ENCODE measurements around the gene AMOTL2.

The AMOTL2 gene

DNA sequence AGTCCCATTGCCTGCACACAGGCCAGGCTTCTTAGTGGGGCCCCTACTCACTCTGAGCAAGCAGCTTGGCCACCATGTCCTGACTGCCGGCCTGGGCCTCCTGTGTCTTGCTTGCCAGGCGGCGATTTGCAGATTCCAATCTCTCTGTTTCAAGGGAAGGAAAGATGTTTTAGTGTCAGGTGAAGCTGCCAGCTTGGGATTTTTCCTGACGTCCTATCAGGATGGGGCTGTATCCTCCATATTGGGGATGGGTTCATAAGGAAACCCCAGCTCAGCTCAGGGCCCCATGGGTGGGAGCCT lies 8.5 kb downstream of the AMOTL2 start:
- DNase-seq: no peak

DNA sequence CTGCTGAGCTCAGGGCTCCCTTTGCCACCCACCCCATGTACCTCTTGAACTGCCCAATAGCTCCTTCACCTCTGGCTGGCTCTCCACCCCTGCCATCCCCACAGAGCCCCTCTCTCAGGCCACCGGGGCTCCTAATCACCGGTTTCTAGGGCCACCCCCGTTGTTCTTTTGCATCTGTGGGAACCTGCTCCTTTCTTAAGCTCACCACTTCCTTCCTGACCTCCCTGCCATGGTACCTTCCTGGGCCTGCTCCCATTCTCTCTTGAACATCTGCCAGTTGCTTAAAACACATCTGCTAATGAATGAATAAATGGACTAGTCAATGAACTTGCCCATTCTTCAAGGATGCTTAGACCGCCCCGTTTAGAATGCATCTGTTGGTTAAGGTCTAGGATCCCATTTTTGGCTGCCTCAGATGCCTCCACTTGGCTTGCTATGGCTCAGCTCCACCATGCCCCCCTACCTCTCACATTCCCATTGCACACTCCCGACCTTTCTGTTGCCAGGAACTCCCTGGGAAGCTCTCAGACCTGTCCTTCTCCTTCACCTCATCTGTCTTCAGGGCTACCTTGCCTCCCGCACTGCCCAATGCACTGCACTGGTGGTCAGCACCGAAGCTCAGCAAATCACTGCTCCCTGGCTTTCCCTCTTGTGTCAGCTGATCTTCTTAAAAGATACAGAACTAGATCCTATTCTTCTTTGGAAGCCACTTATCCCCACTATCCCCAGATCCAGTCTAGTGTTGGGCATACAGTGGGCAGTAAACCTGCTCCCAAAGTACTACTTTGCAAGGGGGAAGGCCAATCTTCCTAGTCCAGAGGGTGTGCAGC lies 9.1 kb downstream of the AMOTL2 start:
- DNase-seq: no peak

DNA sequence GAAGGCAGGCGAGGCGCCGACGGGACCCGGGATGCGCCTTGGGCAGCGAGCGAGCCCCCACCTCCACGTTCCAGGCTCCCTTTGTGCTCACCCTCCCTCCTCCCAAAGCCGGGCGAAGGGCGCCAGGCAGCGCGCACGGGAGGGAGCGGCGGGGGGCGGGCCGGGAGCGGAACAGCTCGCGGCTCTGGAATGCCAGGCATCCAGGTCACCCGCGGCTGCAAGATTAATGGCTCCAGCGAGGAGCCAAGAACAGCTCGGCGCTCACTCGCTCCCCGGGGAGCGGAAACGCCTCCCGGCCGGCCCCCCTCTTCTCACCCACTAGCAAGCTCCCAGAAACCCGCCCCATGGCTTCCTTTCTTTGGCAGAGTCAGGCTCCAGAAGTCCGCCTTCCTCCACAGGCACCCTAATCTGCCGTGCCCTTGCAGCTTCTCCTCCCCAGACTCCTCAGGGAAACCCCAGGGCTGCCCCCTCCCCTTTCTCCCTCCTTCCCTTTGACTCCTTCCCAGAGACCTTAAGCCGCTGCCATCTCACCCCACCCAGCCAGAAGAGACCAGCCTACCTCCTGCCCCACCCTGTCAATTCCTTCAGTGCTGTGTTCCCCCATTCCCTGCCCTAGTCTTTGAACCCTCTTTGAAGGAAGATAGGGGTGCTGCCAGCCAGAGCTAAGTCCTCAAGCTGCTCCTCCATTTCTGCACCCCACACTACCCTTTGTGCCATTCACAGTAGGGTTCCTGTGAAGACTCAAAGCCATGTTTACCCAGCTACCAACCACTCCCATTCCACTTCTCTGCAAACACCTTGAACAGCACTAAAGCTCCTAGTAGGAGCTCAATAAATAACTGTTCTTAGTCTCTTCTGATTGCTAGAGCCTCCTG lies 9.9 kb downstream of the AMOTL2 start:
- peak; percentile 20 for DNase-seq

DNA sequence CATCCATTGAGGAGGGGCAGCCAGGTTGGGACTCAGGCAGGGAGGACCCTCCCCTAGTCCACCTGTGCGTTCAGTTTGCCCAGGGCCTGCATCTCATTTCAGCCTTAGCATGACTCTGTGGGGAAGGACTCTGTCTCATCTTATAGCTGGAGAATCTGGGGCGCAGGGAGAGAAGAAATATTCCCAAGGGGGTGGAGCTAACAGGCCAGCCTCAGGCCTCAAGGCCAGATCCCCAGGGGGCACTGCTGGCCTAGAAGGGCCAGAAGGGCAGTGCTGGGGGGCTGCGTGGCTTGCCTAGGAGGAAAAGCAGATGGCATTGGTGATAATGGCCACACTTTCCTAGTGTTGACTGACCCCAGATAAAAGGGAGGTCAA lies 10.9 kb downstream of the AMOTL2 start:
- DNase-seq: no peak

DNA sequence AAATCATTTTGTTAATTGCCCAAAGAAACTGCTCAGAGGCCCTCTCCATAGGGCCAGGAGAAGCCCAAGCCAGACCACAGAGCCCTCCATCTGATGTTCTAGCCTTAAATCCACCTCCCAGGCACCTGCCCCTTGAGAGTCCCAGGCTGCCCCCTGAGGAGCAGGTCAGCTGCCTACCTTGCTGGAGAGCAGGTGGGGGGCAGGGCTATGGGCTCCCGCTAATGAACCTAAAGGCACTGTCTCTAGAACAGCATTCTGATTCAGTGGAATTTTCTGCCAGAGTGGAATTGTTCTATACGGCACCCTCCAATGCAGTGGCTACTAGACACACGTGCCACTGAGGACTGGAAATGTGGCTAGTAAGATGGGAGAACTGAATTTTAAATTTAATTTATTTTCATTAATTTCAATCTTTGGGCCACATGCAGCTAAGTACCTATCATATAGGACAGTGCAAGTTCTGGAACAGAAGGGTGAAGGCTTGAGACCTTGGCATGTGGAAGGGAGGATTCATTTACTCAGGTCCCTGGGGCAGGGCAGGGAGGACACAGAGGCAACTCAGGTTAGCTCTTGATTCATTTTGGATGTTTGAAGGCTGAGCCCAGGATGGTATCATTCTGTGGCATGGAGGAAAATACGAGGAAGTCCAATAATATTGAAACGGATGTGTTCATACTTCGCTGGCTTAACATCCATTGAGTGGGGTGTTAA lies 11.4 kb downstream of the AMOTL2 start:
- DNase-seq: no peak

DNA sequence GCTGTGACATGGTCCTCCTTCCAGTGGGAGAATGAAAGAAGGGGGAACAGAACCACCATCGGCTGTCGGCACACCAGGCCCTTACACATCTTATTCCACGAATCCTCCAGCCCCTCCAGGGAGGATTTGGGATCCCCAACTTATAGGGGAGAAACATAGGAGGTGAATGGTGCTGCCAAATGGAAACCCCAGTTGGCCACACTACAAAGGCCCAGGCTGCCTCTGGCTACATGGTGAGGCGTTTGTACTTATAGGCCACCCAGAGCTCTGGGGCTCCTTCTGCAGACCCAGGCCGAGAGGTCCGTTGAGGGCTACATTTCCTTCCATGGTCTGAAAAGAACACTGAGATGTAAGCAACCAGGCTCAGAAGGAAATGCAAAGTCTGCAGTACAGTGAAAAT lies 12.0 kb downstream of the AMOTL2 start:
- DNase-seq: no peak

DNA sequence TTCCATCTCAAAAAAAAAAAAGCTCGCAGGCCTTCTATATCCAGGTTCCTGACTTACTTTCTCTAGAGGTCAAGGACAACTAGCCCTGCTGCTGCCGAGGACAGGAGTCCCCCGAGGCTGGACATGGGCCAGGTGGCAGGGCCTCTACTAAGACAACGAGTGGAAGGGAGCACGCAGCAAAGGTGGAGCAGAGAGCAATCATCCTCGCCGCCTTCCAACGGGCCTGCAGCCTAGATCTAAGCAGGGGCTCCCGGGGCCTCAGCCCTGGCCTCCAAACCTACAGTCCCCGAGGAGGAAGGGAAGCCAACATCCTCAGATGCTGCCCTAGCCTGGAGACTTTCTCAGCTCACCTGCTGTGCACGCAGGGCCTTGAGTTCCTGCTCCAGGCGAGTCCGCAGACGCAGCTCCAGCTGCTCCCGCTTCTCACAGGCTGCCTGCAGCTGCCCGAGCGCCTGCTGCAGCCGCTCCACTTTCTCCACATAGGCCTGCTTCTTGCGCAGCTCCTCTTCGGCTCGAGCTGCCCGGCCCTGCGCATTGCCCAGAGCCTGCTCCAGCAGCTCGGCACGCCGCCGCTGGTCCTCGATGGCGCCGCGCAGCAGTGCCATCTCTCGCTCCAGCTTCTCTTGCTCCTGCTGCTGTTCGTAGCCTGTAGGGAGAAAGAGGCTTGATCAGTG lies 12.9 kb downstream of the AMOTL2 start:
- no peak for DNase-seq

DNA sequence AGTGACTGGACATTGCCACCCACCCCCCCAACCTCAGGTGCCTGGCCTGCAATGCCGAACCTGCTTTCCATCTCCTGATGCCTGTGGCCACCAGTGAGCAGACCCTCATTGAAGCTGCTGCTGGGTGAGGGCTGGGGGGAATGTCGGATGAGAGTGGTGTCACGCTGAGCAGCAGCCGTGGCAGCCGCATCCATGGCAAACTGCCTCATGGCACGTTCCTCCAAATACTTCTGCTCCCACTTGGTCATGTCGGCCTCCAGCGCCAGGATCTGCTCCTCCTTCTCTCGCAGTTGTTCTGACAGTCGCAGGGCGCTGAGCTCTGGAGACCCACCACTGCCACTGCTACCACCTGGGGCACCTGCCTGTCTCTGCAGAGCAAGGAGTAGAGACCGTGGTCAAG lies 14.2 kb downstream of the AMOTL2 start:
- no peak for DNase-seq

DNA sequence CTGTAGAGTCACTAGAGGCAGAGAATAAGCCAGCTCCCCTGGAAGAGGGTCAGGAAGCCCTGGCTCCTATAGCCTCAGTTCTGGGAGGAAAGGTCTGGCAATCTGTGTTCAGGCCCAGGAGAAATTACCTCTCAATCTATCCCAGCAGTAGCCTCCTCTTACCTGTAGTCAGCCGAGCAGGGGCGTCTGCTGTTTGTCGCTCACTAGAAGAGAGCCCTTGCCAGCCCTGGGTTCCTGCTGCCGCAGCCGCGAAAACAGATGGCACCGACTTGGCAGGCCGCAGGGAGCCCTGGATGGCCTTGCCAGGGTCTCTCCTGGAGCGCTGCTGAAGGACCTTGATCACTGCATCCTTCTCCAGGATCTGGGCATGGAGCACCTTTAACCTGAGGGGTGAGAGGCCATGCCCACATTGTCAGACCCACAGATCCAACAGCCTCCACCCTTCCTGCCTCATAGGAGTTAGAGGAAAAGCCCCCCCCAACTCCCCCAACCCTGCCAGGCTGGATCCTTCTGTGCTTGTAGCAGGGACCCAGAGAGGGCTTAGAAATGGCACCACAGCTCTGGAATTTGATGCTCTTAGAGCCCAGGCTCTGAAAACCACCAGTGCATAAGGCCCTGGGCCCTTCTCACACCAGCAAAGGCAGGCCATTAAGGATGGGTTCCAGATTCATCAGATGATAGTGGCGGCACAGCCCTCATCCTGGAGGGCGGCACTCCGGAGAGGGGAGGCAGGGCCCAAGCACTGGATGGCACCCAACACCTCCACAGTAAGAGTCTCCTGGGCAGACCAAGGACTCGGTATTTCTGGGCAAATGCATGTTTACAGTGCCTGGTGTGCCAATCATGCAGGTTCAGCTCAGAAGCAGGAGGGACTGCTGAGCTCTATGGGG lies 14.9 kb downstream of the AMOTL2 start:
- DNase-seq: no peak

DNA sequence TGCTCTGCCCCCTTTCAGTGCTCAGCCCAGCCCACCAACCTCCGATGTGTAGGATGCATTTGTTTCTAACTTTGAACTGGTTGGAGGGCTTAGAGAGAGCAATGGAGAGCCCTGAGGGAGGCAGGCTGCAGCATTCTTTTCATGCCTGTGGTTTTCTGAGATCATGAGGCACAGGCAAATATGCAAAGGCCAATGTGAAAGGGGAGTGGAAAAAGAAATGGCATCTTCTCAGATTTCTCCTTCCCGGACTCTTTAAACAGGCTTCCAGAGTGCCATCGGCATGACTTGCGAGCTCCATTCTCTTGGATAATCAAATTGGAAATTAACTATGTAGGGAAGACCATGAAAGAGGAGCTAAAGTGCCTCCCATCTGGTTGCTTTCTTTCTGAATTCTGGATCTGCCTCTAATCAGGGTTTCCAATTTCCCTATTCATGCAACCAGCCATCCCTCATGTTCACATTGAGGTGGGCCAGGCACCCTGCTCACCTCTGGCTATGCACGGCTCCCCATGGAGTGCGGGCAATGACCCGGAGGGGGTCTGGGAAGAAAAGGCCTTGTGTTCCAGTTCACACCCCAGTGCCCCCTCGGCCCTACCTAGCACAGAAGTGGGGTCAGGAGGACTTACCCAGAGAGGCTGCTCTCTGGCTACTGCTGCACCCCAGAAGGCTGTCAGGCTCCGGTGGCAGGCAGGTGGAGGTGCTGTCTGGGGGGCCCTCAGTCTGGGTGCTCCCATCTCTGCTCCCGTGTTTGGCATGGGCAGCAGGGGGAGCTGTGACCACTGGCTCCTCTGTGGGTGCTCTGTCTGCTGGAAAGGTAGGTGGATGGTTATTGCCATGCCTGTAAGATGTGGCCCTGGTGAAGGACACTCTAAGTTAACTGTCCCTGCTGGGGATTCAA lies 16.1 kb downstream of the AMOTL2 start:
- DNase-seq: no peak

DNA sequence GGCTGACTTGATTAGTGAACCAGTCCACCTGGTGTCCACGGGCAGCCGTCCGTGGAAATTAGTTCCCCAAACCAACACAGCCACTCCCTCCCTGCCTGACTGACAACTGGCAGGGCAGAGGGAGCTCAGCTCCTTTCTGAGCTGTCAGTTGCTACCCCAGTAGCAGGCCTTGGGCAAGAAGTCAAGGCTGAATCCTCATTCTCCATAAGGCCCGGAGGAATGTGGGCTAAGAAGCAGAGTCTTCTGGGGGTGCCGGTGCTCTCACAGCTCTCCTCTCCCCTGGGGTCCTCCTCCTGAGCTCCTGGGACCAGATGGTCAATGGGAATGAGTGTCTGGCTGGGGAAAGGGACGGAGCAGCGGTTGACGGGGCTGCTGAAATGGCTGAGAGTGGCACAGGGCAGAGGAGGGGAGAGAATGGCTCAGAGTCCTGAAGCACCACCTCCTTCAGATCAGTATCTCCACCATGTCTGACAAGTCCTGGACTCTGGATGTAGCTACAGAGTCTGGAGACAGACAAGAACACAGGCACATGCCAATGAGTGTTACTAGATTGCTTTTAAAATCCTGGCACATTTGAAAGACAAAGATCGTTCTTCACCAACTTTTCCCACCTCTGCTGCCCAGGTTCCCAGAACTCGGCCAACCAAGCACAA lies 16.9 kb downstream of the AMOTL2 start:
- DNase-seq: no peak

DNA sequence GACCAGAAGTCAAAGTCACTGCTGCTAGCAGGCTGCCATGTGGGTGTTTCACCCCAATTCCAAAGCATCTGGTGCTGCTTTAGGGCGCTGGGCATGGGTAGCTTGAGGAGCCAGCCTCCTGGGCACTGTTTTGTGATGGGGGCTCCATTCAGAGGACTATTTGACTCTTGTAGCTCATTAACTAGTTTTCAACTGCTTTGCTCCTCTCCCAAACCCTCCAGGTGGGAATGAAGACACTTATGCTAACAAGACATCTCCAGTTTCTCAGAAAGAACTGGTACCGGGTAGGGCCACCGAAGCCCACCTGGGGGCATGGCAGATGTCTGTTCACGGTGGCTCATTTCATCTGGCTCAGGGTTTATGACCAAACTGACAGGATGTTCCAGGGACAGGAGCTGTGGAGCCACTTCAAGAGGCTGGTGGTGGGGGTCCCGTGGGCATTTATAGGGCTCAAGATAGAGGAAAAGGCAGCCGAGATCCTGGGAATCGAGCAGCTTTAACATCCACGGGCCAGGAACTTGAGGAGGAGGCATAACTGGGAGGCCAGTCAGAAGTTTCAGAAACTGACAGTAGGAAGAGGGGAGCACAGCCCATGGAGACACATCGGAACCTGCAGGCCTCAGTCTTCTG lies 17.7 kb downstream of the AMOTL2 start:
- no peak for DNase-seq

DNA sequence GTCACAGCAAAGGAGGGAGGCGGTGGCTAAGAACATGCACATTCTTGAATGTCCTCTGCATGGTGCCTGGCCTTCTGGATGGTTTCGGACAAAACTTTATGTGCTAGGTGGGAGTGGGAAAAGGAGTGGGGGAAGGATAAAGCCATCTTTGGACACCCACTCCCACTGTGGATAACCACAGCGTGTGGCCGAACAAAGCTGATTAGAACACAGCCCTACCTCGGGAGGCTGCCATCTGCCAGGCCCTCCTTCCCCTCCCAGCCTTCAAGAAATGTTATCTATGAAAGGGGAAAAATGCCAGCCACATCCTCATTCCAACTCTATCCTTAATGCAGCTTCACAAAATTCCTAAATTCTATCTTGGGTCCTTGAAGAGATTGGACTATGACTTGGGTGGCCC lies 18.8 kb downstream of the AMOTL2 start:
- DNase-seq: no peak

DNA sequence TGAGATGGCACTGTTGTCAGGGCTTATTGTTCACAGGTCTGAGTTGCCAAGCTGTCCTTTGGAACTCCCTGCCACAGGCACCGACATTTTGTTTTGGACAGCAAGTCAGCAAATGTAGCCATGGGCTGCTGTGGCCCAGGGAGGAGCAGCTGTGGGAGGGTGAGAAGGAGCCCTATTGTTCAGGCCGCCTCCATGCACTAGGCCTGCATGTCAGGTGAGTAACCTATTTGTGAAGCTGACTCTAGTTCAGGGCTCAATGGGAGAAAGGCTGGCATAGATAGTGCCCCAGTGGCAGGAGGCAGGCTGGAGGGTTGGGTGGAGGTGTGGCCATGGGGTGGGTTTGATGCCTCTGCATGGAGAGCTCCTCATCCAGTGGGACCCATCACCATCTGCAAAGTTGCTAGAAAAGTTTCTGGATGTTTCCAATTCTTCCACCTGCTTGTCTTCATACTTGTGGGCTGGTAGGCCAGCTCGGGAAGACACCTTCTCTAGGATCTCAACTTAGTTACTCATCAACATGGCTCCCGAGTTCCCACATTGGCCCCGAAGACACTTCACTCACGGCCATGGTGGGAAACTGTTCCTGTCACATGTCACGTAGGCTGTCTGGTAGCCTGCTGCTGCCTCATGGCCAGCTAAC lies 19.5 kb downstream of the AMOTL2 start:
- DNase-seq: no peak

DNA sequence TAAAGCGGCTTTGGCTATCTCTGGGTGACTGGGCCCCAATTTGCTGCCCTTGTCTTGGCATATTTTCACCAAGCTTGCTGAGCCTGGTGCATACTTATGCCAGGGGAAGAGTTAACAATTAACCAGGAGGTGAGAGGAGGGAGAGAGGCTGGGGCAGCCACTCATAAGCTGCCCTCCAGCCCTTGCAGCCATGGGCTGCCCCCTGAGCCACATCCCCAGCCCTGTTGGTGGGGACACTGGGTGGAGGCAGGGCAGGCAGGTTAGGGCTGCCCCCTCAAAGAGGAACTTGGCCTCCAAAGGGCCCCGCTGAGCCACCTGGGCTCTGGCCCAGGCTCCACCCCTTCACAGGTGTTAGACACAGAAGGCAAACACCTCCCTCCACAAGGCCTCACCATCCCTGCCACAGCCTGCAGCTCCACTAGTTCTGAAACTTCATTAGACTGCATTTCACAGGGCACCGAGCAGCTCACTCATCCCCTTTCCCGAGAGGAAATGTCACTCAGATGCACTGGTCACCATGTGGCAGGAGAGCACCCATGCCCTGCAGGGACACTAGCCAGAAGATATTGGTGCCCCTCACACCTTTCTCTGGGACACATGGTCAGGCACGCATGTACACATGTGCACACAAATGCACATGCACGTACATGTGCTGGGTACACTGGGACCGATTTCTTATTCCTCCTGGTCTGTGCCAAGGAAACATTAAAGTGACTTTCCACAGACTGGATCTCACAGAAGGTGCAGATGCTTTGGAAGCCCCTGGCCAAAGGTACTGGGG lies 20.2 kb downstream of the AMOTL2 start:
- no peak for DNase-seq

DNA sequence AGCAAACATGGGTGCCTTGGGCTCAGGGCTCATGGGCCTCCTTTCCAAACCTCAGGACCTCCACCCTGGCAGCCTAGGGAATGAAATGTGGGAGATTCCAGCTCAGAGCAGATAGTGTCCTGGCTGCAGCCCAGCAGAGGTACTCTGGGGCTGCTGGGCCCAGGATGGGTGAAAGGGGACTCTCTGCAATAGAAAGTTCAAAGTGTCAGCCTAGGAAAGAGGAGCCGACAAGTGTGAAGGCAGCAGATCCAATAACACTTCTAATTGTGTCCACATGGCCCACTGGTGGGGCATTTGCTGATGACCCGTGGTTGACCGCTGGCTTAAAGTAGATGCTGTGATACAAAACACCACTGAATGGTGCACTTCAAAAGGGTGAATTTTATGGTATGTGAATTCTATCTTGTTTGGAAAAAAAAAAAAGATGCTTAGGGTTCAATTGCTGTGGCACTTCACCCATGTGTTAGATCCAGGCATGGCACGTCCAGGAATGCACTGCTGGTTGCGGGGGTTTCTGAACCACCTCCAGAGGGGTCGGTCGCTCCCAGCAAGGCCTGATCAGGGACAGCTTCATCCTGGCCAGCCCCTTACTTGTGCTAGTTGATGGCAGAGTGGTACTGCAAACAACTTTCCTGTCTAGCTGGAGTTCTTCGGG lies 20.9 kb downstream of the AMOTL2 start:
- no peak for DNase-seq

DNA sequence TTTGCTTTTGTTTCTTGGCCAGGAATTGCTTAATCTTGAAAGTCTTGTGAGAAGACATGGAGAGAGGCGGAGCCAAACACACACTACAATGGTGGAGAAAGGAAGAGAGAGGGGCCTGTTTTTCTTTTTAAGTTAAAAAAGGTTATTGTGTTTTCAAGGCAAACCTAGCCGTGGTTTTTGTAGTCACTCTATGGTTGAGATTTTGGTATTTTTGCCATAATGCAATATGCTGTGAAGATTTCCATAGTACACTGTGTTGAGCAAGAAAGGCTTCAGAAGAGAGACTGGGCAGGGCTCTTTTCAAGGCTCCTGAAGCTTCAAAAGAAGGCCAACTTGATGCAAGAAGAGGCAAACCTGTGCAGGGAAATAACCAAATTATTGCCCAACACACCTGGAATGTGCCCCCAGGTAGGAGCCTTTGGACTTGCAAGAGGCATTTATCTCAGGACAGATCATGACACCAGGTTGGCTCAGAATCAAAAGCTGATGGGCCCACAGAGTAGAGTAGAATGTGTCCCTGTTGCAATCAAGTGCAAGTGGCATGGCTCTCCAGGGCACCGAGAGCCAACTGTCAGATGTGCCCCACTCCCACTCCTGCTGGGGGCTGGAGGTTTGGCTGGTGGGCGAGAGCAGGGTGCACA lies 22.1 kb downstream of the AMOTL2 start:
- DNase-seq: no peak

DNA sequence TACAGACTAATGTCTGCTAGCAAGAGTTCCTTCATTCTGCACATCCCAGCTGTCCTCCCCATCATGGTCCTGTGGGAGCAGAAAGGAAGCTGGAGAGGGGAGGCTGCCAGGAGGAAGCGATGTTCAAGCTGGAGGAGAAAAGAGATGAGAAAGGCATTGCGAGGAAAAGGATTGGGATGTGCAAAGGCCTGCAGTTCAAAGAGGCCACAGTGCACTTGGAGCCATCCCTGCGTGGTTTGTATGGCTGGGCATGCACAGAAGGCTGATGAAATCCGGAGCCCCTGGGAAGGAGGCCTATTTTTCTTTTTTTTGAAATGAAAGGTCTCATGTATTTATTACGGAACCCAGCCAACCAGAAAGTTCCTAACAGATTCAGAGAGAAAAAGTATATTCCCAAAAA lies 22.8 kb downstream of the AMOTL2 start:
- DNase-seq: no peak
